HG02571 (cell line): ENCODE data around the gene YAP1.

Source experiments
- ATAC-seq: cut with Tn5 transposase; IDR thresholded peaks from one replicate; pipeline ENCODE4 v1.9.1; 2021; ENCODE audit warnings: mild to moderate bottlenecking, moderate library complexity; ENCODE audit not compliant: unreplicated experiment

The YAP1 gene

DNA sequence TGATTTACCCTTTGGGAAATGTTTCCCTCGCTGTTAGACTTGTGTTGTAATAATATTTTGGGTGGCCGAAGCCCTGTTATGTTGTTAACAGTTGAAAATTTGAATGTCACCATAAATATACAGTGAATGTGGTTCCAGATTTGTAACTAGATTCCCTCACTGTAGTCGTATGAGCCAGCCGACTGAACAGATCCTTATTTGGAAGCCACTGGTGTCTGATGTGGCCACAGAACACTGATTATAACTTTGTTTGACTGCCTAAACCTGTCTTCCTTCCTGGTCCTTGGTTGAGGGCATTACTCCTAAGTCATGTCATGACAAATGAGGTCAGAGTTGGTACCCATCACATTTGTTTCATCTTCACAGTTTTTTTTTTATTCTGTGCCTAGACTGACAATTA, 45.4 kb downstream of the YAP1 start:
- ATAC-seq = no peak

DNA sequence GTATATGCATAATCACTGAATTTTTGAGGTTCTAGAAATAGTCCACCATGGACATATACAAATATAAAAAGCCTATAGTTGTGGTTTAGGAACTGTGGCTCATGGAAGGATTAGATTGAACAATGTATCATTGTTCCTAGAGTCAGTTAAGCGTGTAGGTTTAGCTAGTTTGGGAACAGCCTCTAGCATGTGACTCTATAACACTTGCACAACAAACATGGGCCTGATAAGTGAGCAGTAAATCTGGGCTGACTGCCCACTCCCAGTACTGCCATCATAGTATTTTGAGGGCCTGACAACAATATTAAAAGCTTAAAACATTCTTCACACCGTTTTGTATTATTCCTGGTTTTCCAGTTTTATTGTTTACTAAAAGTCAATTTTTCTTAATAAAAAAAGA, 47.0 kb downstream of the YAP1 start:
- ATAC-seq = no peak

DNA sequence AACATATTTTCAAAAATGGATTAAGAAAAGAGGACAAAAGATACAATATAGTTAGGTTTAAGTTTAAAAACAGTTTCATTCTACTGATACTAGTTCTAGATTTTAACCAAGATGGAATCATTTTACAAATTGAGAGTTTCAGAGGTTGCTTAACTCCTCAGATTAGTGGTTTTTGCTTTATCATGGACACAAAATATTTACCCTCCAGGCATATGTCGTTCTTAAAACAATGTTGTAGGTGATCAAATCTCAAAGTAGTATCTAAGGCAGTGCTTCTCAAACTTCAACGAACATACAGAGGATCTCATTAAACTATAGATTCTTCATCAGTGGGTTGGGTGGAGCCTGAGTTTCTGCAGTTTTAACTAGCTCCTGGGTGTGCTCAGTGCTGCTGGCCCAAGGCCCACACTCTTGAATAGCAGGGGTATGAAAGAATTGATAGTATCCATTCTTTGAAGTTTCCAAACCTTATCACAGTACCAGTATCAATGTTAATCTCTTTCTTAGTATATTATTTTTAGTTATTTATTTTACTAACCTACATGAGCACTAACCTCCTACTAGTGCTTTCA, 48.0 kb downstream of the YAP1 start:
- ATAC-seq = no peak

DNA sequence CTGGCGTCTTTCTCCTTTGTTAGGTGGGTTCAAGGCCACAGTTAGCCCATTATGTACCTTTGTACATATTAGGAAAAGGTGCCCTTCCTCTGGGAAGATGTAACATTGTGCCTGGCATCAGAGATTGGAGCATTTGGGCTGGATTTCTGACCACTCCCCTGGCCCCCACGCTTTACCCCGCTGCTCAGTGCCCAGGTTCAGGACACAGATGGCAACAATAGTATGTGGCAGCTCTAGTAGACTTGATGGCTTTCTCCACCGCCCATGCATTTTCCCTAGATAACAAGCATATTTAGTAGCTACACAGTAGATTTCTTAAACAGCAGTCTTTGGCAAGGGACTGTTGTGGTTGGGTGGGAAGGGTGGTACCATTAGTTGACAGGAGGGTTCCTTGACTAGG, 53.1 kb downstream of the YAP1 start:
- no peak for ATAC-seq

DNA sequence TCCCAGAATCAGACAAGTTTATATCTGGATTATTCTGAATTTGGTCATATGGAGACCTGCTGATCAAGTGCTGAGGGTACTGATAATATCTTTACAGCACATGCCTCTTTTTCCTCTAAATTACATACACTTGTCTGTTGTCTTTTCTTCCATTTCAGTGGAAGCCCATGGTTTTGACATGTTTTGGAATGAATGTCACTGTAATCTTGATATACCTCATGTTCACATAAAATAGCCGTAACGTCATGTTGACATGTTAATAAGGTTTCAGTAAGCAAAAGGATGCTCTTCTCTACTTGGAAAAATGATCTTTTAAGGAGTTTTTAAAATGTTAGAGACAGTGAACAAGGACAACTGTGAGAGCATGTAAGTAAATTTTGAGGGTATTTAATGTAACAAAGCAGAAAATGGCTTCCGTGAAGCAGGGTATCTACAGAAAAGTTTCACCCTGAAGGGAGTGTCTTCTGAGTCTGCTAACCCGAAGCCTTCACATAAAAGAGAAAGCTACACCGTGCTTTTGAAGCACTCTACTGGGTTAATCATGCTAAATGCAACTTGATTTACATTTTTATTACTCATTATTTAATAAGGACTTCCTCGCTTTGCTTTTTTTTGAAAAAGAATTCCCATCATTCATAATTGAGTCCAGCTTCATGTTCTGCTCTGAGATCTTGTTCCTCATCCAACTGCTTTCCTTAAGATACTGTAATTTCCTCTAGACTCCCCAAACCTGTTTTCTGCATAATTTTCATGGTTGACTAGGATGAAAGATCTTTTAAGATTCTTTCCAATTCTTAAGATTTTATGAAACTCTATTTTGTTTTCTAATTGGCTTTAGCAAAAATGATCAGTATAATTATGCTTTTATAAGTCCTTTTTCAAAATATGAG, 56.2 kb downstream of the YAP1 start:
- ATAC-seq = no peak

DNA sequence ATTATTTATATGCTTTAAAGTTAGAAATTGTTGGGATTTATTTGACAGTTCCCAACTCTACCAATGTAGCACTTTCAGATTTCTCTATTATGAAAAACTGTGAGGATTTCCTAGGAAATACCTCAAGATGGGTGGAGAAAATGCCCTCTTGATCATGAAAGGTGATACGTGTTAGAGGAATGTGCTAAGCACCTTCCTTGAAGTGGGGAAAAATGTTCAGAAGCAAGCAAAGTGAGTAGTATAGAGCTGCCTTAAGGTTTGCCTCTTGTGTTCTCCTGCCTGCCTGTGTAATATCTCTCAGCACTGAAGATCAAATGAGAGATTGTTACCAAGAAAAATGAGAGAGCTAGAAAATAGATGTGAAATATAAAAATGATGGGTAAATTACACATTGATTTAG, 58.2 kb downstream of the YAP1 start:
- no peak for ATAC-seq

DNA sequence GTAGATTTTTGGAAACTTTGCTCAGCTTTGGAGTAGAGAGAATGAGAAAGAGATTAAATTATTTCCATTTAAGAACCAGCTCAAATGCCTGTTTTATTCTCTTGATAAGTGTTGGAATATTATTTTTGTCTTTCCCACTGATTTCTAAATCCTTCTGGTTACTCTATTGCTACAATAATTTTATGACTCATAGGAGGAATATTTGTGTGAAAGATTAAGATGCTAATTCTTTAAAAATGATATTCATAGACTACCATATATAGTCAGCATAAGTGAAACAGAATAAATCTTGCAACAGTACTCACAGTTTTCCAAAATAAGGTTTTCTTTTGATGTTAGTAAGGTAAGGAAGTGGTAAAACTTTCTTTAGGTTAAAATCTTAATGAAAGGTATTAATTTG, 60.9 kb downstream of the YAP1 start:
- ATAC-seq = no peak

DNA sequence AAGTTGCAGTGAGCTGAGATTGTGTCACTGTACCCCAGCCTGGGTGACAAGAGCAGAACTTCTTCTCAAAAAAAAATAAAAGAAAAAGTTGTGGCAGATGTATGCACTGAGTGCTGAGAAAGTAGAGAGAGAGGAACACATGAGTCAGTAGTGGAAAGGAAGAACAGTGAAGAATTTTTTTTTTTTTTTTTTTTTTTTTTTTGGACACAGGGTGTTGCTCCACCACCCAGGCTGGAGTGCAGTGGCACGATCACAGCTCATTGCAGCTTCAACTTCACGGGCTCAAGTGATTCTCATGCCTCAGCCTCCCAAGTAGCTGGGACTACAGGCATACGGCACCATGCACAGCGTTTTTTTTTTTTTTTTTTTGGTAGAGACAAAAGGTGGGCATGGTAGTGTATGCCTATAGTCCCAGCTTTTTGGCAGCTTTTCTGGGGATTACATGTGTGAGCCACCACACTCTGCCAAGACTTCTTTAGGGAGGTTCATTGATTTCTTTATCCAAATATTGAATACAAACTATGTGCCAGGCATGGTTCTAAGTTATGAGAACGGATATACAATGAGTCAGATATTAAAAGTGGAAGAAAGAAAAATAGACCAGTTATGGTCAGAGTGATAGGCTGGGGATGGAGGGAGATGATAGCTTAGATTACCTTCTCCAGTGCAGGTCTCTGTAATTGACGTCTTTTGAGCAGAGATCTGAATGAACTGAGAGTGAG, 62.0 kb downstream of the YAP1 start:
- no peak for ATAC-seq

DNA sequence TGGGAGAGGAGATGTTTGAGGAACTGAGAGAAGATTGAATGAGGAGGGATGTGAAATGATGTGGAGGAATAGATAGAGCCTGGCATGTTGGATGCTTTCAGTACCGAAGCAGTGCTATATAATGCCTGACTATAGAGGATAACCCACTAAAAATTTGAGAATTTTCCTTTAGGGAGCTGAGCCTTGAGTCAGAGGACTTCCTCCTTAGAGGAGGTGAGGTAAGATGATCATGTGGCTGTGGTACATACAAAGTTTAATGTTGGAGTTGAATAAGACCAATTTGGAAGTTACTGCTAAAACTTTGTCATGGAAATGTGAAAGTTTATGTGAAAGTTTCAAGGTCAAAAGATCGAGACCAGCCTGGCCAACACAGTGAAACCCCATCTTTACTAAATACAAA, 66.9 kb downstream of the YAP1 start:
- ATAC-seq = no peak

DNA sequence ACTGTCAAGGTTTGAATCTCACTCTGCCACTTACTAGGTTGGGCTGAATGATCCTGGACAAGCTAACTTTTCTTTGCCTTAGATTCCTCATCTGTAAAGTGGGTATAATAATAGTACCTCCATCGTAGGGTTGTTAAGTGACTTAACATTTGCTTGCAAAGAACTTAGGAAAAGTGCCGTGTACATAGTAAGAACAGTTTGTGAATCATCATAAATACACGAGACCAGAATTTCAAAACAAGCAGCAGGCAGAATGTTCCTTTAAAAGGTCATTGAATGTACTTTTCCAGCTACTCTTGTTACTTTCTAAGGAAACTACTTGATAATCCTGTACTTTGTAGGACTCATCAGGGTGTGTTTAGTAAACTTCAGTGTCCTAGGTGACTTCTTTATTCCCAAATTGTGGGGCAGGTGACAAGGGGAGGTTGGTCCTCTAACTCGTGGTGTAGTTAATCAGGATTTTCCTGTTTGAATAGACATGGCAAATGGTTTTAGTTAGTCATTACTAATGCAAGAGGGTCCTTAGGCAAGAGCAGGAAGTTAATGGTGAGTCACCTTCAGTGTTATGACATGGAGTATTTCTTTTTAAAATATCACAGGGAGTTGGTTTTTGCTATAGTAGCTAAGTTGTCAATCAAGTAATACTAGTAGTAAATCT, 67.9 kb downstream of the YAP1 start:
- ATAC-seq = no peak

DNA sequence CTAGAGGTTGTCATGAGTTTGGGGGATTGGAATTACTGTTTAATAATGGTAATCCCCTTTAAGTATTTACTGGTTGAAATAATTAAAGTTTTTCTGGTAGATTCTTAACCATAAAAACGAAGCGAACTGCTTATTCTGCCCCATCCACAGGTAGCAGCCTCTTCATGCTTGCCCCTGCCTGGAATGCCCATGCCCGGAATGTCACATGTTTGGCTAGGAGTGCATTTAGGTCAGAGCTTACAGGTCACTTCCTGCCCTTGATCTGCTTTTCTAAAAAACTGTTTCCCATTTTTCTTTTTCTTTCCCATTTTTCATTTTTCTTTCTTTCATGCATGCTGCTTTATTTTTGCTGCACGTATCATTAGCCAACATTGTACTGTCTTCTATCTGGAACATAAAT, 69.1 kb downstream of the YAP1 start:
- ATAC-seq = no peak

DNA sequence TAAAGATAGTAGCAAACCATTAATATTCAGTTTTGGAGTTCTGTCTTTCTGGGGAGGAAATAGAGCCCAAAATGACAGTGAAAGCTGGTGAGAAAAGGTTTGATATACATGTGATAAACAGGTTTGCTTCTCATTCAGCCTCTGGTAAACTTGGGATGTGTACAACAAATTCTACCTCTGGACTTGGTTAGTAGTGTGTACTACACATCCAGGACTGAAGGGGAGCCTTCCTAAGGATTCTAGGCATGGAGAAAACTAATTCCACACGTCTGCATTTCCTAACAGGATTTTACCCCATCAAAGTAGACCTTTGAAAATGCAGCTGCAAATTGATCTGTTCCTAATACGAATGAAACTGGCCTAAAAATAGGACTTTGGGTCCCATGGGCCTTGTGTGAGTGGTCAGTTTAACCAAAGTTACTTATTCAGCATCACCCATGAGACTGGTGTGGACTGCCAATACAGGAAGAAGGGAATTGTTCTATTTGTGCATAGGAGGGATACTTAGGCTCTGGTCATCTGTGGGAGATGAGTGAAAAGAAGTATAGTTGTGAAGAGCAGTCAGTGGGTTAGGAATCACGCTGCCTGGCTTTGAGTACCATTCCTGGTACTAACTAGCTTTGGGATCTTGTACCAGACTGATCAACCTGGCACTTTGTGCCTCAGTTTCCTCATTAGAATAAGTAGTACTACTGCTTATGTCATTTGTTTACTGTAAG, 74.2 kb downstream of the YAP1 start:
- ATAC-seq = no peak

DNA sequence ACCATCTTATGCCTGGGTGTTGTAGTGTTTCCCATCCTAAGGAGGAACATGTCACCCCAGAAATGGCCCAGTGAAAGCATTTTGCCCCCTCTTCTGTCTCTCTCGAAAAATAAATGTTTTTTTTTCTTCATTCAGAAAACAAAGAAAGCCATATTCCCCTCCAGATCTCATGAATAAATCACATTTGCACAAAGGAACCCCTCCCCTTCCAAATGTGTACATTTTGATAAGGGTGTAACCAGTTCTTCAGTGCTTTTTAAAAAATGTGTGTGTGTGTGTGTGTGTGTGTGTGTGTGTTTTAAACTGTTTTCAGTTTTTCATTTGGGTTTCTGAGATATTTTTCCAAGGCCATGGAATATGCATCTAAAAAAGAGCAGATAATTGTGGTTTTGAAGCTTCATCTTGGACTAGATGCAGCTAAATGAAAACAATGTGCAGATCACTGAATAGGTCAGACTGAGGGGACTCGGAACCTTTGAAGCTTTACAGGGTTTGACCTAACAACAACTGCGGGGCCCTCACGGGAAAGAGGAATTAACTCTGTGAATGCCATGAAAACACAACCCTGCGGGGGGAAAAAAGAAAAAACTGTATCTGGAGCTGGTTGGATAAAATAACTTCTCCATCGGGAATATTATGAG, 76.4 kb downstream of the YAP1 start:
- no peak for ATAC-seq

DNA sequence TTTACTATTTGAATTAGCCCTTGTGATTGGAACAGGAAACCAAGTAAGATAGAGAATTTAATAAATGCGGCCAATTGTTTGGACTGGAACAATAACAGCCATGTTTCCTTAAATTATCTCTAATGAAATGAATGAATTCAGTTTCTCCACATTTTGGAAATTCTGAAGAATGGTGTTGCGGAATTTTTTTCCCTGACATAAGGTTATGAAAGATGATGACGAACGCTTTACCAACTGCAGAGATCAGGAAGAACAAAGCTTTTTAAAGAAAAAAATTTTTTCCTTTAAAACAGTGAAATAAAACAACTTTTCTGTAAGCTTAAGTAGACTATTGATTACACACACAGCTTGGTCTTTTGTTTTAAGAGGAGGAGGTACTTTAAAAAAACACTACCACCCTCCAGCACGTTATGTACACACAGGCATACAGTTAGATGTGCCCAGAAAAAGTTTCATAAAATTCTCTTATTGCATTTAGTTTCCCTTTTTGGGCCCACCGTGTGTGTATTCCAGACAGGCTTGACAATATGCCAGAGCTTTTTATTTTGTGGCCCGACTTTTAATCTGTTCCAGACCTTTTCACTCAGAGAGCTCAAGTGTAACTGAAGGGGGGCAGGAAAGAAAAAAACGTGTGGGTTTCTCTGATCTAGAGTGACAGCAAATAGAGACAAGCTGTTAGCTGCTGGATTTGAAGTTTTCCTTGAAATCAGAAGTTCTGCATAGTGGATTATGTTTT, 77.3 kb downstream of the YAP1 start:
- ATAC-seq = no peak

DNA sequence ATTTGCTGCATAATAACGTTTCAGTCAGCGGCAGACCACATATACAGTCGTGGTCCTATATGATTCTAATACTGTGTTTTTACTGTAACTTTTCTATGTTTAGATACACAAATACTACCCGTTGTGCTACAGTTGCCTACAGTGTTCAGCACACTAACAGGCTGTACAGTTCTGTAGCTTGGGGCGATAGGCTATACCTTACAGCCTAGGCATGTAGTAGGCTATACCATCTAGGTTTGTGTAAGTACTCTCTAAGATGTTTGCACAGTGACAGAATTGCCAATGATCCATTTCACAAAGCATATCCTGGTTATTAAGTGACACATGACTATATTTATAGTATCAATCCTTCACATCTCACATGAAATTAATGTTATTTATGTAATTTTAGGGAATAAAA, 78.2 kb downstream of the YAP1 start:
- no peak for ATAC-seq

DNA sequence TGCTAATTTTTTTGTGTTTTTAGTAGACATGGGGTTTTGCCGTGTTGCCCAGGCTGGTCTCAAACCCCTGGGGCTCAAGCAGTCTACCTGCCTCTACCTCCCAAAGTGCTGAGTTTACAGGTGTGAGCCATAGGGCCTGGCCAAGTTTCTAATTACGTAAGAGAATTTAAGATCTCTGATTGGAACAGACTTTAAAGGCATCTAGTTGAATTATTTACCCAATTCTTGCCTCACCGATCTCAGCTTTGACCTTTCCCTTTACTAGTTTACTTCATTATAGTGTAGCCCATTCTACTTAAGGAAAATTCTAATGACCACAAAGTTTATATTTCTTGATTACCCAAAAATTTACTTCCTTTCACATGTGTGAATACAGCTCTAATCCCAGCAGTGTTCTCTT, 81.6 kb downstream of the YAP1 start:
- ATAC-seq = no peak

DNA sequence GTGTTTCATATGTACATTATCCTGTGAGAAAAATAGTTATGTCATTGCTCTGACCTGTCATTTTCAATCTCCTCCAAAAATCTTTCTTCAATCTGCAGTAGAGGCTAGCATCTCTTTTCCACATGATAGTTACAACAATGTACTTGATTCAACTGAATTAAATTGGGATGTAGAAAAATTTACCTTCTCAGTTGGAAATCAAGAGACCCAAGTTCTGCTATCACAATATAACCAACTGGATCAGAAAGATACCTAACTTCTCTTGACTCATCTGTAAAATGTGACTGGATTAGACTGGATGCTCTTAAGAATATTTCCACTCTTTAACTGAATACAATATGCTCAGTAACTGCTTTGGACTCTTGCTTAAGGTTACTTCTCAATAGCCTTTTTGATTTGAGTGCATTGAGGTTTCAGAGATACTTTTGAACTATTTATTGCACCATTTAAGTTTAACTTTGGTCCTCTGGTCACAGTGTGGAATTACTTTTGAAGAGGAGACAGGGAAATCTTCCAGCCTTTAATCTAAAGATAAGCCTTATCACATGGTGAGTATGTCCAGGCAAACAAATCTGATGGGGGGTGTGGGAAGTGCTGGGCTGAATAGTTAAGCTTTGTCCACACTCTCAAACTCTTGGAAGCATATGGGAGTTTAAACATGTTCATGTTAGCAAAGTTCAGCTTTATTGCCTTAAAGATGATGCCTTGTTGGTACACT, 82.3 kb downstream of the YAP1 start:
- no peak for ATAC-seq

DNA sequence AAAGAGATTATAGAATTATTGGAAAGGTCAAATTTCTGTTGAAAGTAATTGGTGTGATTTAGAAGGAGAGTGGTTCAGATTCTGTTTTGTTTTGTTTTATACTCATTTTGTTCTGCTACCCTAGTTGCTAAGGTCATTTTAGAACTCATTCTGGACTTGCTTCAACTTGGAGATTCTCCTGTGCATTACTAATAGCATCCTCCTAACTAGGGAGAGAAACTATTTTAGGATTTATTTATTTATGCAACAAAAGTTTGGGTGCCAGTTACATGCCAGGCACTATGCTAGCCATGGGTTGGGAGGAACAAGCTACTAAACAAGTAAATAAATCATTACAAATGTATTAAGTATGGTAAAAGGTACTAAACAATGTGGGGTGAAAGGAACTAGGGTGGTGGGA, 84.0 kb downstream of the YAP1 start:
- no peak for ATAC-seq

DNA sequence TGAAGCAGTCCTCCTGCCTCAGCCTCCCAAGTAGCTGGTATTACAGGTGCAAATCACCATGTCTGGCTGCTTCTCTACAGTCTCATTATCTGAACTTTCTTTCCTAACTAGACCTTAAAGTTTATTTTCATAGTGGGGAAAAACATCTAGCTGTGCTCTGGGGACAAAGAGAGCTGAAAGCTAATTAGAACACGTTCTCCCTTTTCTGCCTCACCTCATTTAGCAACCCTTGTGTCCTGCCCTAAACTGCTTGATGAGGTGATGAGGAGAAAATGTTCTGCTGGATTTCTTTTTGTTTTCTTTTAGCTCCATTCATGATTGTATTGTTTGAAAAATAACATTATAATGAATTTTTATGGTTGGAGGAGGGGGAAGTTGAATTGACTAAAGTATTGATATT, 84.7 kb downstream of the YAP1 start:
- no peak for ATAC-seq
